Suppressor macrophage (primary cell): ENCODE data around the gene TMEM240.
"Not testable (repeated sequence)": the region's sequence is repeated elsewhere in the genome, so short reads cannot be mapped to it uniquely, and the experiment has no call there.

Experiments used
- DNase-seq, 4 experiments: peaks; one replicate each; pipeline ENCODE4 v3.0.0-alpha.2; 2020 to 2022

TMEM240 gene

DNA sequence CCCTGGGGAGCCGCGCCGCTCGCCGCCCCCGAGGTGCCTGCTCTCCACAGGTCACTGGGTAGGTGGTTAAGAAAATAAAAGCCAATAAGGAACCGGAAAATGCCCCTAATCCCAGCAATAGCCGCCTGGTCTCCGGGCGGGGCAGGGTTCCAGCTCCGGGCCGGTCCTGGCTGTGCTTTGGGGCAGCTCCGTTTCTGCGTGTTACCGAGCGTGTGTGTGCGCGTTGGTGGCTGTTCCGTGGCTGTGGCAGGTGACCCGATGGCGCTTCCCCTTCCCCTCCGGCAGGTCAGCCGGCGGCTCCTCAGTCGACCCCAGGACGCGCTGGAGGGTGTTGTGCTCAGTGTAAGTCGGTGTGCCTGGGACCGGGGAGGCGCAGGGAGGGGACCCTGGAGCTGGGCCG lies 17.2 kb downstream of the TMEM240 start:
- not testable (repeated sequence) for DNase-seq

DNA sequence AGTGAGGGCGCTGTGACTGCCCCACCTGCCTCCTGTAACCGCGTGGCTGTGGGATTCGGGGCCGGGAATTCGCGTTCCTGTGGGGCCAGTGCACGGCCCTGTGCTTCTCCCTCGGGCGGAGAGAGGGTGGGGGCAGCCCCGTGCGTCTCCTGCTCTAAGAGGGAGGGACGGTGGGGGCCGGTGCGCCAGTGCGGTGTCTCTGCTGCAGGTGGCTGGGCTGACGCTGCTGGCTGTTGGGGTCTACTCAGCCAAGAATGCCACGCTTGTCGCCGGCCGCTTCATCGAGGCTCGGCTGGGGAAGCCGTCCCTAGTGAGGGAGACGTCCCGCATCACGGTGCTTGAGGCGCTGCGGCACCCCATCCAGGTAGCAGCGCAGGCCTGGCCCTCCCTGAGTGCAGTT lies 17.9 kb downstream of the TMEM240 start:
- DNase-seq, result not testable (repeated sequence)

DNA sequence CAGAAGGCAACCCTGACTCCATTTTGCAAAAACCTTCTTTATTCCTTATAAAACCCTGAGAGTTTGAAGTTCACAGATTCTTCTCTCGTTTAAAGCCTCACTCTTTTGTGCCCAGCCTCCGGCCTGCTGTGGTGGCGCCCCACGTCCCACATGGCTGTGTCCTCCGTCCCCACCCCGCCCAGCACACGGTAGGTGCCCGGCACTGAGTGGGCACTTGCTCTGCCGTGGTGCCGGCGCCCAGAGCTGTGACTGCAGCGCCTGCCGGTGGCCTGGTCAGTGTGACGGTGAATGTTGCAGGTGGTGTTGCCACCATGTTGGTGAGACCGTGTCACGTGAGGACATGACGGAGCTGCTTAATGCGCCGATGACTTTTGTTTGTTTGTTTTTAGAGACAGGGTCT lies 19.1 kb downstream of the TMEM240 start:
- DNase-seq, result no peak

DNA sequence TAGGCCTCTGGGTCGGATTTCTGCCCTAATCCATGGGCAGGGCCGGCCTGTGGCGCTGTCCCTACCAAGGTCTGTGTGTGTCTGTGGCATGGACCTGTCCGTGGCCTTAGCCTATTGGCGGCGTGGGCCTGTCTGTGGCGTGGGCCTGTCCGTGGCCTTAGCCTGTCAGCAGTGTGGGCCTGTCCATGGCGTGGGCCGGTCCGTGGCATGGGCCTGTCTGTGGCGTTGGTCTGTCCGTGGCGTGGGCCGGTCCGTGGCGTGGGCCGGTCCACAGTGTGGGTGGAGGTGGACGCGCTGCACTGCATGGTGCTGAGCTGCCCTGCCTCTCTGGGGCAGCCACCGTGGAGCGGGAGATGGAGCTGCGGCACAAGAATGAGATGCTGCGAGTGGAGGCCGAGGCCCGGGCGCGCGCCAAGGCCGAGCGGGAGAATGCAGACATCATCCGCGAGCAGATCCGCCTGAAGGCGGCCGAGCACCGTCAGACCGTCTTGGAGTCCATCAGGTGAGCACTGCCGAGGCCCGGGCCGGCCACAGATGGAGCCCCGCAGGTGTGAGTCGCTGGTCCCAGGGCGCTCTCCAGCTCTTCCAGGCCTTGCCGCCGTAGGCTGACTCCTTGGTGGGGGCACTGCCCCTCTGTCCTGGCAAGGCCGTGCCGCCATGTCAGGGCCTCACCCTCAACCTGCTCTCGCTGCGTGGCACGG lies 20.5 kb downstream of the TMEM240 start:
- not testable (repeated sequence) for DNase-seq

DNA sequence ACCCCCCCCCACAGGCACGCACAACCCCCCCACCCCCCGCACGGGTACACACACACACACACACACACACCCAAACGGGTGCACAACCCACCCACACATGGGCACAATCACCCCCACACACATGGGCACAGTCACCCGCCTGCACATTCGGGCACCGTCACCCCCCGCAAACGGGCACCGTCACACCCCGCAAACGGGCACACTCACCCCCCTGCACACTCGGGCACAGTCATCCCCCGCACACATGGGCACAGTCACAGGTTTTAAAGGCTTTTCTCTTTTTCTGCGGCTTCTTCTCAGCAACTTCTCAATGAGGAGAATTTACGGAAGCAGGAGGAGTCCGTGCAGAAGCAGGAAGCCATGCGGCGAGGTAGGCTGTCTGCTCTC lies 21.8 kb downstream of the TMEM240 start:
- not testable (repeated sequence) for DNase-seq

DNA sequence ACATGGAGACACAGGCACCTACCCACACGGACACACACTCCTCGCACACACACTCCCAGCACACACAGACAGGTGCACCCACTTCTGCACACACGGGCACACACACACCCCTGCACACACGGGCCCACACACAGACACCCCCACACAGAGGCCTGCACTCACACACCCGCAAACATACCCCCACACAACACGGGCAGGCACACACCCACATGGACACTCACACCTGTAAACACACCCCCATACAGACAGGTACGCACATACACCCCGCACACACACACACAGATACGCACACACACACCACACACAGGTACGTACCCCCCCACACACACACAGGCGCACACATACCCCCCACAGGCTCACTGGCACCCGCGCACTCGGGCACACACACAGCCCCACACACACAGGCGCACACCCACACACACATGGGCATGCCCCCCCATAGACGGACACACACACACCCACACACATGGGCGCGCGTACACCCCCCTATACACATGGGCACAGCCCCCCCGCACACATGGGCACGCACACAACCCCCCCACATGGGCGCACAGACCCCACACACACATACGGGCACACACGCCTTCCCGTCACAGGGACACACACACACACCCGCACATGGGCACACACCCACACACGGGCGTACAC lies 22.3 kb downstream of the TMEM240 start:
- no peak for DNase-seq

DNA sequence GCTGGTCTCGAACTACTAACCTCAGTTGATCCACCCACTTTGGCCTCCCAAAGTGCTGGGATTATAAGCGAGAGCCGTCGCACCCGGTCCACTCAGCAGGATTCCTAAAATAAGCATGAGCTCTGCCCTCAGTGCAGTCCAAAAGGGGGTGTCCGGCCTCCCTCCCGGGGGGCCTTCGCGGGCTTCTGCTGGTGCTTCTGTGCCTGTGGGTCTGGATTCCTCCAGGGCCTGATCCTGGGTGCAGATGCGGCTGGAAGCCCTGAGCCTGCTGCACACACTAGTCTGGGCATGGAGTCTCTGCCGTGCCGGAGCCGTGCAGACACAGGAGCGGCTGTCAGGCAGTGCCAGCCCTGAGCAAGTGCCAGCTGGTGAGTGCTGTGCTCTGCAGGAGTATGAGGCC lies 23.5 kb downstream of the TMEM240 start:
- DNase-seq, result not testable (repeated sequence)

DNA sequence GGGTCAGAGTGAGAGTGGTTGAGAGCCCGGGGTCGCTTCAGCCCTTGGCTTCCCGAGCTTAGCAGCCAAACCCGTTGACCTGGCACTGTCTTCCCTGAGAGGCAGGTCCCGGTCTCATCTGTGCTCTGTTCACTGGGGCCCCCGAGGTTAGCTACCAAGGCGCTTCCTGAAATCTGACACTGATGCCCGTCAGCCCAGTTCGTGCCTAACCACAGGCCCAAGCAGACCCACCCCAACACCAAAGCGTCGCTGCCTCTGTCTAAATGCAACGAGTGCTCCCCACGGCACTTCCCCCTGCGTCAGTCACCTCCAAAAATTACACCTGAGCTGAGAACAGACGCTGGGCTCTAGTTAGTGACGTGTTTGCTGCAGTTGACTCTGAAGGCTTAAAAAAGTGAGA lies 26.0 kb downstream of the TMEM240 start:
- DNase-seq, result not testable (repeated sequence)

DNA sequence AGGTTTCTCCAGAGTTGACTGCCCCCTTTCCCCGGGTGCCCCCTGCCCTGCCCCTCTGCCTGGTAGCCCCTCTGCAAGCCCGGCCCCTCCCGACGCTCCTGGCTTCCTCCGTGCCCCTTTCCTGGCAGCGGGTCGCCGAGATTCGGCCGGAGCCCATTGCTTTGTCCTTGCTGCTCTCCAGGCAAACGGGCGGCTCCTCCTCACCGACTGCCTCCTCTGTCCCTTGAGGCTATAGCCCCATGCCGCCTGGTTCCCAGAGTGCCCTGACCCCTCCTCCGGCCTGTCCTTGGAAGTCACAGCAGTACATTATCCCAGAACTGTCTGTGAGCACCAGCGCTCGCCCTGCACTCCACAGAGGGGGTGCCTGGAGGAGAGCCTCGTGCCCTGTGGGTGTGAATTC lies 26.7 kb downstream of the TMEM240 start:
- not testable (repeated sequence) for DNase-seq

DNA sequence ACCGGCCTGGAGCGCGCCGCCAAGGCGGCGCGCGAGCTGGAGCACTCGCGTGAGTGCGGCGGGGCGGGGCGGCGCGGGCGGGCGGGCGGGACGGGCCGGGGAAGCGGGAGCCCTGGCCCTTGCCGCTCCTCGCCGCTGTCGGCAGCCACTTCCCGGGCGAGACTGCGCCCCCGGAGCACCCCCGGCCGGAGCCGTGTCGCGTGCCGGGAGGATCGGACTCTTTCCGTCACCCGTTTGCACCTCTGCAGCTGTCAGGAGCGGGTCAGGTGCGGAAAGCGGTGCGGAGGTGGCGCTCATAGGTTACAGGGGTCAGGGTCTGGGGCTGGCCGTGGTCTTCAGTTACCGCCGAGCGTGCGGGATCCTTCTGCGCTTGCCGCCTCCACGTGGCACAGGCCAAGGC lies 28.0 kb downstream of the TMEM240 start:
- peak; percentile 5 to 39 (median 22) for DNase-seq

DNA sequence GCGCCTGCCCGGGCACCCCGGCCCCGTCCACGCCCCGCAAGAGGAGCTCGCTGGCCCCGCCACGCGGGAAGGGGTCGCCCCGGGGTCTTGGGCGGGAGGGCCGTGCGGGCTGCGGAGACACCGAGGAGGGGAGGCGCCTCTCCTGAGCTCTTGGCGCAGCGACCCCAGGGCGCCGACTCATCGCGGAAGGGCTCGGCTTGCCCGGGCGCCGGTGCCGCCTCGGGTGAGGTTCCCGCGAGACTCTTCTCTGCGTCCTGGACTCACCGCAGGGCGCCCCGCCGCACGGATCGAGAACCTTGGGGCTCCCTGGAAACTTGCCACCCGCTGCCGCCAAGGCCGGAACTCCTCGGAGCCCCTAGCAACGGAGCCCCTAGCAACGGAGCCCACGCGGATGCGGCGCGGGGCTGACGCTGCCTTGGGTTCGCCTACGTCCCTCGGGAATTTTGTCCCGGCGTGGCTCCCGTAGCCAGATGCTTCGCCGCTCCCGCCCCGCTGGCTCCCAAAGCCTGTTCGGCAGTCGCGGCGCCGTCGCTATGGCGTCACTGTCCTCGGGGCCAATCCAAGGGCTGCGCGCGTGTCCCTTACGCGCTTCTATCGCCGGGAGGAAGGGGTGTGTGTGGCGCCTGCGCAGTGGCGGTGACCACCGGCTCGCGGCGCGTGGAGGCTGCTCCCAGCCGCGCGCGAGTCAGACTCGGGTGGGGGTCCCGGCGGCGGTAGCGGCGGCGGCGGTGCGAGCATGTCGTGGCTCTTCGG lies 28.7 kb downstream of the TMEM240 start, which contains the start of gene ATAD3A:
Gene ATAD3A (plus strand): TSS at position 630 of the 753 bp plus-strand sequence. CDS start 107 bp downstream, at position 737.
- peak; percentile 99 to 100 (median 99) for DNase-seq

DNA sequence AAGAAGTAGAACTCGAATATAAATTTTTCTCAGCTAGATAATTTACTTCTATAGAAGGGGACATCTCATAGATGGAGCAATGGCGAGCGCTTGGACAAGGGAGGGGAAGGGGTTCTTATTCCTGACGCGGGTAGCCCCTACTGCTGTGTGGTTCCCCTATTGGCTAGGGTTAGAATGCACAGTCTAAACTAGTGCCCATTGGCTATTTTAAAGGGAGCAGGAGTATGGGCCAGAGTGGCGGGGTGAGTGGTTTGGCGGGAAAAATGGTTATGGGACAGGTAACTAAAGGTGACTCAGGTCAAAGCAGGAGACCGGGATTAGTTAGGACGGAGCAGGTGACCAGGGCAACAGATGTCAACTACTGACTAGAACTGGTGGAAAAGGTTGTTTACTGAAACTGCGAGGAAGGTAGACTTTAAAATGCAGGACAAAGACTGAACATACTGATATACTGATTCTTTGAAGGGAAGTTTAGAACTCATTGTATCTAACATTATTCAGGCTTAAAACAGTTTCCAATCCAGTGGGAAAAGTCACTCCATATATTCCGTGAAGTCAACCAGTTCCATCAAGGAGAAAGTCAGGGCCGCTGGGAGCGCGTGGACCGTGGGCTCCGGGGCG lies 29.4 kb downstream of the TMEM240 start:
- DNase-seq, result peak; percentile 11 to 48 (median 18)

DNA sequence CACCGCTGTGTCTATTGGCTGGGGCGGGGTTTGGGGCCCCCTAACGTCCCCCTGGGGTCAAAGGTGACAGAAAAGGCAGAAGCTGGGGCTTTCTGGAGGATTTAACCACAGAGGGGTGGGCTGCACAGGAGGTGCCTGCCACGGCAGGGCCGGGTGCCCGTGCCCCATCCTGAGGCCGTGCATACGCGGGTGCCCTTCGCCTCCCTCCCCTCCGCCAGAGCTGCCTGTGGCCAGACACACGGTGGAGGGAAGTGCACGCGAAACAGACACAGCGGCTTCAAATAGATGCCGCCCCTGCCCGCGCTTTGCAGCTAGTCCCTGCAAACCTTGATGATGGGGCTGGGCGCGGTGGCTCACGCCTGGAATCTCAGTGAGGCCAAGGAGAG lies 31.0 kb downstream of the TMEM240 start:
- not testable (repeated sequence) for DNase-seq

DNA sequence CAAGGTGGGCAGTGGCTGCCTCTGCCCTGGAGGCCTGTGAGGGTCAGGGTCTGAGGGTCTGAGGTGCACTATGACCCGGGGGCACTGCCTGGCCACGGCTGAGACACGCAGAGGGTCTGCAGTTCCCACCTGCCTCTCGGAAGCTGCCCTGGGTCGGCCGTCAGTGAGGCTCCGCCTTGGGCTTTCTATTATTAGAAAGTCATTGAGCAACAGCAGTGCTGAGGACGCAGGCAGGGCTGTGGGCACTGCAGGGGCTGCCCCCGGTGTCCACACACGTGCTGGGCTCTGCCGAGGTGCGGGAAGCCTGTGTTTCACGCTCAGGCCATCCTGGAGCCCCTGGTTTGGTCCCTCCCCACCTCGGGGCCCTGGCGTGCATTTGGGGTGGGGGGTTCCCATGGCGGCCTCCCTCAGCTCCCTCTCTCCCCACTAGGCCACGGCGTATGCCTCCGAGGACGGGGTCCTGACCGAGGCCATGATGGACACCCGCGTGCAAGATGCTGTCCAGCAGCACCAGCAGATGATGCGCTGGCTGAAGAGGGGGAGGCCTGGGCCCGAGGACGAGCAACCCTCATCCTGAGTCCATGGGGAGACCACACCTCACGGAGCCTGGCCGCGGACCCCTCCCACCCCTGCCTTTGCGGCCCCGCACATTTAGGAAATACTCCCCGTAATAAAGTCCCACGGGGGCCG lies 31.5 kb downstream of the TMEM240 start:
- DNase-seq, result not testable (repeated sequence)

DNA sequence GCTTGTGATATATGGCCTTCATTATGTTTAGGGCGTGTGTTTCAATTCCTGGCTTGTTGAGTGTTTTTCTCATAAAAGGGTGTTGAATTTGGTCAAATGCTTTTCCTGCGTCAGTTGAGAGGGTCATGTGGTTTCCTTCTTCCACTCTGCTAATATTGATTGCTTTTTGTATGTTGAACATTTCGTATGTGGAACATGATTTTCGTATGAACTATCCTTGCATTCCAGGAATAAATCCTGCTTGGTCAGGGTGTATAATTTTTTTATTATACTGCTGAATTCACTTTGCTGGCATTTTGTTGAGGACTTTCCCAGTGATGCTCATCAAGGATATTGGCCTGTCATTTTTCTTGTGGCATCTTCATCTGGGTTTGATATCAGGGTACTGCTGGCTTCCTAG lies 33.1 kb downstream of the TMEM240 start:
- no peak for DNase-seq

DNA sequence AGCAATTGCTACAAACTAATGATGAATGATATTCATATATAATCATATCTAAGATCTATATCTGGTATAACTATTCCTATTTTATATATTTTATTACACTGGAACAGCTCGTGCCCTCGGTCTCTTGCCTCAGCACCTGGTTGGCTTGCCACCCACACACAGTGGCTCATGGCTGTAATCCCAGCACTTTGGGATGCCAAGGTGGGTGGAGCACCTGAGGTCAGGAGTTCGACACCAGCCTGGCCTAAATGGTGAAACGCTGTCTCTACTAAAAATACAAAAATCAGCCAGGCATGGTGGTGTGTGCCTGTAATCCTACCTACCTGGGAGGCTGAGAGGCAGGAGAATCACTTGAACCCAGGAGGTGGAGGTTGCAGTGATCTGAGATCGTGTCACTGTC lies 34.6 kb downstream of the TMEM240 start:
- not testable (repeated sequence) for DNase-seq

DNA sequence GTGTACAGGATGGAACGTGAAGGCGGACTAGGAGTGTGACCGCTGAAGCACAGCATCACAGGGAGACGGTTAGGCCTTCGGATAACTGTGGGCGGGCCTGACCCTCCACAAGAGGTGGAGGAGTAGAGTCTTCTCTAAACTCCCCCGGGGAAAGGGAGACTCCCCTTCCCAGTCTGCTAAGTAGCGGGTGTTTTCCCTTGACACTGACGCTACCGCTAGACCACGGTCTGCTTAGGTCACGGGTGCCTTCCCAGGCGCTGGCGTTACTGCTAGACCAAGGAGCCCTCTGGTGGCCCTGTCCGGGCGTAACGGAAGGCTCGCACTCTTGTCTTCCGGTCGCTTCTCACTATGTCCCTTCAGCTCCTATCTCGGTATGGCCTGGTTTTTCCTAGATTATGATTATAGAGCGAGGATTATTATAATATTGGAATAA lies 35.0 kb downstream of the TMEM240 start:
- DNase-seq, result peak; percentile 11 to 63 (median 58)

DNA sequence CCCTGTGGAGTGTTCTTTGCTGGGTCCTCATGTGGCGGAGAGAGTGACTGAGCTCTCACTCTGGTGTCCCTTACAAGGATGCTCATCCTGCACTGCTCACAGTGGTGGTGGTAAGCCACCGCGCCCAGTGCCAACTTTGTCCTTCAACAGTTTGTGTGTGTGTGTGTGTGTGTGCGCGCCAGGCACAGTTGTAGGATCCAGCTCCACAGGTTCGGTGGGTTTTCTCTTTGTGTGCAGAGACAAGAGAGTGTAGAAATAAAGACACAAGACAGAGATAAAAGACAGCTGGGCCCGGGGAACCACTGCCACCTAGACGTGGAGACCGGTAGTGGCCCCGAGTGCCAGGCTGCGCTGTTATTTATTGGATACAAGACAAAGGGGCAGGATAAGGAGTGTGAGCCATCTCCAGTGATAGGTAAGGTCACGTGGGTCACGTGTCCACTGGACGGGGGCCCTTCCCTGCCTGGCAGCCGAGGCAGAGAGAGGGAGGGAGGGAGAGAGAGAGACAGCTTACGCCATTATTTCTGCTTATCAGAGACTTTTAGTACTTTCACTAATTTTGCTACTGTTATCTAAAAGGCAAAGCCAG lies 35.6 kb downstream of the TMEM240 start:
- DNase-seq, result peak; percentile 61 to 81 (median 65)

DNA sequence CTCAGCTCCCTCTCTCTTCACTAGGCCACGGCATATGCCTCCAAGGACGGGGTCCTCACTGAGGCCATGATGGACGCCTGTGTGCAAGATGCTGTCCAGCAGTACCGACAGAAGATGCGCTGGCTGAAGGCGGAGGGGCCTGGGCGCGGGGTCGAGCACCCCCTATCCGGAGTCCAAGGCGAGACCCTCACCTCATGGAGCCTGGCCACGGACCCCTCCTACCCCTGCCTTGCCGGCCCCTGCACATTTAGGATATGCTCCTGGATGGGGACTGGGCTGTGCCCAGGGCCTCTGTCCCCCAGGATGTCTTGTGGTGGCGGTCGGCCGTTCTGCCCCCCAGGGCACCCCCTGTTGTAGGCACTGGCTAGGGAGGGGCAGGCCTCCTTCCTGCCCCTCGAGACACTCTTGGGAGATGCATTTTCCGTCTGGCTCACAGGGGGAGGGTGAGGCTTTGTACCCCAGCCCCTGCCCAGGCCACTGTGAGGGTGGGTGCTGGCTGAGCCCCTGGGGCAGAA lies 44.9 kb downstream of the TMEM240 start:
- not testable (repeated sequence) for DNase-seq

DNA sequence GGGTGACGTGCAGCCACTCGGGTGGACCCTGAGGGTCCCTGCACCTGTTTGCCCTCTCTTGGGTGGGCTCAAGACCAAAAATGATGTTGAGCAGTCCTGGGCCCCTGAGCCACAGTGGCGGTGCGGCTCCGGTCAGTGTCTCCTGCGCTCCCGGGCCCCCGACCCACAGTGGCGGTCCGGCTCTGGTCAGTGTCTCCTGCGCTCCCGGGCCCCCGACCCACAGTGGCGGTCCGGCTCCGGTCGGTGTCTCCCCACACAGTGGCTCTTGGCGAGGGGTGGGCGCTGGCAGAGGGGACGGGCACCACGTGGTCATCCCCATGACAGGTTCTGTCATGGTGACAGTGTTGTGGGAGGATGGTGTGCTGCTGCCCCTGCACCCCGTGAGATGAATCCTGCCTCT lies 46.1 kb downstream of the TMEM240 start:
- not testable (repeated sequence) for DNase-seq

DNA sequence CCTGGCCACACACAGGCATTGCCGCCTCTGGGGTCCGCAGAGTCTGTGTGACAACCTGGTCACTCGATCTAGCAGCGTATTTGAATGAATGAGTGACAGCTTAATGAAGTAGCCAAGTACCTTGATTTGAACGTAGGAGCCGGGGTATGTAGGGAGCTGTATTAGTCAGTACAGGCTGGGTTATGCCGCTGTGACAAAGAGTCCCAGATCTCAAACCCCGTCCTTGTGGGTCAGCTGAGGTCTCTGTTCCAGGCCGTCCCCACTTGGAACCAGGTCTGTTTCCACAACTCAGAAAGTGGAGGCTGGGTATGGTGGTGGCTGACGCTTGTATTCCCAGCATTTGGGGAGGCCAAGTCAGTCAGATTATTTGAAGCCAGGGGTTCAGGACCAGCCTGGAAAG lies 48.8 kb downstream of the TMEM240 start:
- DNase-seq, result no peak
